Measurements from ENCODE around the gene ALDH1L1.

ALDH1L1 gene

GRCh38 chr3:126191246-126191645 is 10.9 kb upstream of the ALDH1L1 start:
- FAIRE-seq: no peak

- no peak for FAIRE-seq
These were observed 7.5 kb upstream of the ALDH1L1 start for GRCh38 chr3:126187920-126188319.

GRCh38 chr3:126186749-126187148 is 6.4 kb upstream of the ALDH1L1 start:
- no peak for FAIRE-seq

DNA sequence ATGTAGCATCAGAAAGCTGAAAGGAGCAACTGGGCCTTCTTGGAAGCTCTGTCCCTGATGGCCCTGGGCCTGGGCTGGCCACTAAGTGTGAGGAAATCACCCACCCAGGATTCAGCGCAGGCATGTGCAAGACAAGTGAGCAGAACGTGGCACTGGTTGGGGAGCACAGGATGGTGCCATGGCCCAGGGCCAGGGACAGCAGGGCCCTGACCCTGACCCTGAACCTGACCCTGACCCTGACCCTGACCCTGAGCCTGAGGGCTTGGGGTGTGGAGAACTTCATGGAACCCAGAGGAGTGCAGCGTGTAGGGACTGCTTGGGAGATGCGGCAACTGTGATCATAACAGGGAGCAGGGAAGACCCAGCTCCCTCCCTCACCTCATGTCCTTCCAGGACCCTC is 5.9 kb upstream of the ALDH1L1 start:
- FAIRE-seq: no peak

GRCh38 chr3:126184465-126185000 is 4.1 kb upstream of the ALDH1L1 start:
- no peak for FAIRE-seq

GRCh38 chr3:126181398-126181725 is 976 bp upstream of the ALDH1L1 start:
- FAIRE-seq: no peak

GRCh38 chr3:126179825-126180476 is 435 bp downstream of the ALDH1L1 start:
- no peak for FAIRE-seq

DNA sequence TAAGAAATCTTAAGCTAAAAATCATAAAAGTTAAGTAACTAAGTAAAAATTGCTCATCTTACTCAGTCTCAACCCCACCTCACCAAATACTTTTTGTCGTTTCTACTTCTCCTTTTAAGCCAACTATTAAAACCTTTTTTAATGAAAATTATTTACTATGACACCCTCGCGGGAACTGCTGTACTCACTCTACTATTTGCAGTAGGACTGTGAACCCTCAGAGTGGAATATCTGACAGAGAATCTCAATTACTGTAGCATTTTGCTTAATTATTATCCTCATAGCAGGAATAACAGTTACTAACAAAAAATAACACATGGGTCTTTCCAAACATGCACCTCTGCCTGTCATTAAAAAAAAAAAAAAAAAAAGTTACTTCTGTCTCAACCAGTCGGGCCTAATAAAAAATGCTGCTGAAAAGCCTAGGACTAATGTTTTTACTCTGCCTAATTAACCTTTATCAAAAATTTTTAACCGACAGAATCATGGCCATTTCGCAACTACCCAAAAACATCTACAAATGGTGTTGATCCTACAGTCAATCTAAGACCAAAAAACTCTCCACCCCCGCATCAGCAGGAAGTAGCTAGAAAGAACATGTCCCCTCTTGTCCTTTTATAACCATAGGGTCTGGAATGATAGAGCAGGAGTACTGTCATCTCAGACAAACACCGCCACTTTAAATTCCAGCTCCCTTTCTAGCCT is 10.2 kb downstream of the ALDH1L1 start:
- FAIRE-seq: no peak

DNA sequence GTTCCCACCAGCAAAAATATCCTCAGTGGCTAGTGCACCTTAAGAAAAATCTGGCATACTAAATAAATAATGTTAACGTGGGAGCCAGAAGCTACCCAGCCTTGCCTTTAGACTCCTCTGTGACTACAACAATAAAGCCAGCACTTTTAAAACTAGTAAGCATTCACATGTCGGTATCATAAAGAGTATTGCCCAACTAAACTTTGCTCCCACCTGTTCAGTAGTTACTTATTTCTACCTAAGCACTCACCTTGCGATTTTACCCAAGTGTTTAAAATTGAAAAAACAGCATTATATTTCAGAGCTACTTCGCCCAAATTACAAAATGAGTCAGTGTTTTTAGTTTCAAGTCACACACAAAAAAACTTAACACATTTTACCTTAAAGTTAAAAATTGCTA is 12.8 kb downstream of the ALDH1L1 start:
- FAIRE-seq: no peak

DNA sequence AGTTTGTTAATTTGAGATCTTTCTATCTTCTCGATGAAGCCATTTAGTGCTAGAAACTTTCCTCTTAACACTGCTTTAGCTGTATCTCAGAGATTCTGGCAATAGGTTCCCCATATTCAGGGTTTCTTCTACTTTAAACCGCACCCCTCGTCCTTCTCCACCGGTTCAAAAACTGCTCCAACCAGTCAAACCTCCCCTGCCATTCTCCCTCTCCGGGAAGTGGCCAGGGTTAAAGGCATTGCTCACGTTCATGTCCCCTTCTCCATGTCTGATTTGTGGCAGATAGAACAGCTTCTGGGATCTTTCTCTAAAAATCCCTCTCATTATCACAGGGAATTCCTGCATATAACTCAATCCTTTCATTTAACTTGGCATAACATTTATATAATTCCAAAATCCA is 14.4 kb downstream of the ALDH1L1 start:
- FAIRE-seq: no peak

GRCh38 chr3:126161309-126161708 is 19.1 kb downstream of the ALDH1L1 start:
- FAIRE-seq: no peak

GRCh38 chr3:126160243-126161210 is 19.9 kb downstream of the ALDH1L1 start:
- FAIRE-seq: no peak

DNA sequence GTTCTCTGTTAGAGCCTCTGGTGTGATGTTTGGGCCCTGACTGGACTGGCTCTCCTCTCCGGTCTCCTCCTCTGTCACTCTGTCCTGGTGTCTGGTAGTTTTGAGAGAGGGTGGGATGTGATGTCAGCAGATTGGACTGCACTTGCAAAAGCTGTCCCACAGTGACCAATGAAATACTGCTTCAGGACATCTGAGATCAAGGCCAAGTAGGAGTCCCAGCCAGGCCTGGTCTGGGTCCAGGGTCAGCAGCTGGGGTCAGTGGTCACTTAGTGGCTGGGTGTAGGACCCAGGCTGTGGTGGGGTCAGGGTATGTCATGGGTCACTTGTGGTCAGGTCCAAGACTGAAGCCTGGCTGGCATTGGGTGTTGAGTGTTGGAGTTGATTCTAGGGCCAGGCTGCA is 20.9 kb downstream of the ALDH1L1 start:
- FAIRE-seq: no peak

- no peak for FAIRE-seq
These were observed 21.4 kb downstream of the ALDH1L1 start for GRCh38 chr3:126158912-126159454.

DNA sequence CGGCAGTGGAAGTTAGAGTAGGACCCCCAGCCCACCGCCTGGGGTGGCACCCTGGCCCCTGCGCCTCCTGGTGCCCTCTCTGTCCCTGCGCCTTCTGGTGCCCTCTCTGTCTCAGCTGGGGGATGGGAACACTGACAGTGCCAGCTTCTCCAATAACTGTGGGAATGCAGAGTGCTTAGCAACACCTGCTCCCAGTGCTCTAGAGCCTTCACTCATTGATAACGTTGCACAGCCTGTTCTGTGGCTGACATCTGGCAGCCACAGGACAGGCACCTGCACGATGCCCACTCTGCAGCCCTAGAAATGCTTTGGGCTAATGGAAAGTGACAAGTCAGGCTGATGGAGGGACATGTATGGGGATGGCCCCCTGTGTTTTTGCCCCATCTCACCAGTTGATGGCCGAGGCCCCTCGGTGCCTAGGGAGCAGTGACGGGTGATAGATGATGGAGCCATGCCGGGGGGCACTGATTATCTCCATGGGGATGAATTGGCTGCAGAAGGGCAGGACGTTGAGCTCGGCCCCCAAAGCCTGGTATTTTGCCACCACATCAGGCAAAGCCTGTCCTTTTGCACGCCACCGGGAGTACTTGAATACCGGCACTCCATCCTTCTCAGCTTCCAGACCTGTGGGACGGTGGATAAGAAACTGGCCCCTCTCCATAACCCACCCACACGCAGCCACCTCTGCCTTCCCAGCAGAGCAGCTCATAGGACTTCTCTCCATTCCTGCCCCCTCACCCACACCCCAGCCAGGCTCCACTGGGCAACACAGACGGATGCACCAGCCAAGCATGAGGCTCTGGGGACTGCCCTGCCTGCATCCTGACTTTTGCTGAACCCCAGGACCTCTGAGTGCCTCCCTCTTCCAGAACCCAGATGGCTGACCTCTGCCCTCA is 22.1 kb downstream of the ALDH1L1 start:
- FAIRE-seq: no peak

DNA sequence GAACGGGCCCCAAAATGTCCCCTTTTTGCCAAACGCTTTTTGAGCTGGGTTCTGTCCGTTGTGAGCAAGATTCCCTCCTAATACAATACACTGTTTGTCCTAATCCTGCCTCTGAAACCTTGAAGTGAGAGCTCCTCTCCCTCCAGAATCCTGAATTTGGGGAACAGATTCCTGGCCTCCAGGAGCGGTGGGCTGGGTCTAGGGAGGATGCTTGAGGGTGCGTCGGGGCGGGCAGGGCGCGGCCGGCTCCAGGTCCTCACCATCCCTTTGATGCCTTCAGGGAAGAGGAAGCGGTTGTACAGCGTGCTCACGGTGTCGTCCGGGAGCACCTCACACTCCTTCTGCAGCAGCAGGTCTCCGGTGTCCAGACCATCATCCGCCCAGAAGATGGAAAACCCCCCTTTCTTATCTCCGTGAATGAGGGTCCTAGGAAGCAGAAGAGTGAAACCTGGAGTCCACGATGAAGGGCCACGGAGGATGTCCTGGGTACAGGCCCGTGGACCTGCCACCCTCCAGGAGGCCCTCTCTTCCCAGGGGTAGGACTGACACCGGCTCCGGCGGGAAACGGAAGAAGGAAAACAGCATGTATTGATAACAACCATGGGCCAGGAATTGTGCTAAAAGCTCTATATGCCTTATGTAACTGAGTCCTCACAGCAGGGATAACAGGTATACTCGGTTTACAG is 23.2 kb downstream of the ALDH1L1 start:
- no peak for FAIRE-seq

GRCh38 chr3:126156468-126156867 is 23.9 kb downstream of the ALDH1L1 start:
- FAIRE-seq: no peak

- no peak for FAIRE-seq
These were observed 24.6 kb downstream of the ALDH1L1 start for GRCh38 chr3:126155819-126156218.

DNA sequence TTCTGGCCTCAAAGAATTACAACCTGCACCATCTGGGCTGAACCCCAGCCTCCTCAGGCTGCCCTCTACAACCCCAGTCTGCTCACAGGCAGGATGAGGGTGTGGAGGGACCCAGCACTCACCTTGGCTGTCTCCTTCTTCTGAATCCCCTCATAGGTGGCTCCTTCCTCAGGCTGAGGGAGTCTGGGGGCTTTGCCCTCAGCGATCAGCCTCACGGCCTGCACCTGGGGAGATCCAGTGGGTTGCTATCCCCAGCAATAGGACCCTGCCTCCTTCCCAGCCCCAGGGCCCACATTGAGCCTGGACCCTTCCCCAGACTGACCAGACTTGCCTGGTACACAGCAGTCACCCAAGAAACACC is 25.1 kb downstream of the ALDH1L1 start:
- FAIRE-seq: no peak

DNA sequence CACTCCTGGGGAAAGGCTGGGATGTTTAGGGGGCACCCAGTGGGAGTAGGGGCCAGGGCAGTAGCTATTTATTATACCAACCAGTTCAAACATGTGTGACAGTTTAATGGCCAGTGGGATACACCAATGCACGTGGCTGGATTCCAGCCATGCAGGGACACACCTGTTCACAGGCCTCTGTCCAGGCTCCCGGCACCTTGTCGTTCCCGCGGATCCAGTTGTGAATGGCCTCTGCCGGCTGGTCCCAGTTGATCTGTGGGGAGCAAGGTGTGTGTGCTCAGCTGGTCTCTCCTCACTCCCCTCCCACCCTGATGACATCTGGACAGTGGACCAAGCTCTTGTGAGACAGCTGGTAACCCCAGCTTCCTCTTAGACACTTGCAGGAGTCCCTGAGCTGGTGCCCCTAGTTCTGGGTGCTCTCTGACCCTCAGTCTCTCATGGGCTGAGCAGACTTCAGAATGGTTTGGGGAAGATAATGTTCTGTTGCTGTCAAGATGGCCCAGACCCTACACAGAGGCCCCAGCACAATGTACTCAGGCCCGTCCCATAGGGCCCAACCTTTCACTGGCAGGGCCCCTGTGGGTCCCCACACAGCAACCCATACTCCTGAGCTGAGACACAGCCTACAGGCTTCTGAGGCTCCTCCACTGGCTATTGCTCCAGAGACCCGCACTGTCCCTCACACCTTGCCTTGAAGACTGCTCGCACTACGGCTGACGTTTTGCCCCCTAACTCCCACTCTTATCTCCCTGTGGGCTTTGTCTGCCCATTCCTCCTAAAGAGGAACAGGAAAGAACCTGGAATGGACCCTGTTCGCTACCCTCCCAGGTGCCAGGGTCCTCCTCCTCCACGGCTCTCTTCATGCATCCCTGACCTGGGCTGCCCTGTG is 25.8 kb downstream of the ALDH1L1 start:
- FAIRE-seq: no peak

All from TTC549 (cell line).